ENCODE results near the gene PLEKHA6. TPM values are rescaled to one million over a fixed set of nuclear protein-coding genes. Genes with fewer than 3 reads are reported as not detected.

The PLEKHA6 gene
- total and polyA plus RNA-seq, 2 of the 8 experiments (the other 6 are each of a cell fraction or from before 2014, with no cell fraction given) = 4.8 to 20.2 TPM

GRCh38 chr1:204357551-204358490, 1.9 kb downstream of the PLEKHA6 start (continued):
- TF ChIP-seq, protein P1, sequence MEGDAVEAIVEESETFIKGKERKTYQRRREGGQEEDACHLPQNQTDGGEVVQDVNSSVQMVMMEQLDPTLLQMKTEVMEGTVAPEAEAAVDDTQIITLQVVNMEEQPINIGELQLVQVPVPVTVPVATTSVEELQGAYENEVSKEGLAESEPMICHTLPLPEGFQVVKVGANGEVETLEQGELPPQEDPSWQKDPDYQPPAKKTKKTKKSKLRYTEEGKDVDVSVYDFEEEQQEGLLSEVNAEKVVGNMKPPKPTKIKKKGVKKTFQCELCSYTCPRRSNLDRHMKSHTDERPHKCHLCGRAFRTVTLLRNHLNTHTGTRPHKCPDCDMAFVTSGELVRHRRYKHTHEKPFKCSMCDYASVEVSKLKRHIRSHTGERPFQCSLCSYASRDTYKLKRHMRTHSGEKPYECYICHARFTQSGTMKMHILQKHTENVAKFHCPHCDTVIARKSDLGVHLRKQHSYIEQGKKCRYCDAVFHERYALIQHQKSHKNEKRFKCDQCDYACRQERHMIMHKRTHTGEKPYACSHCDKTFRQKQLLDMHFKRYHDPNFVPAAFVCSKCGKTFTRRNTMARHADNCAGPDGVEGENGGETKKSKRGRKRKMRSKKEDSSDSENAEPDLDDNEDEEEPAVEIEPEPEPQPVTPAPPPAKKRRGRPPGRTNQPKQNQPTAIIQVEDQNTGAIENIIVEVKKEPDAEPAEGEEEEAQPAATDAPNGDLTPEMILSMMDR (IDR thresholded peaks at IDR 0.05; ENCODE audit: control extremely low read depth in 1 of 3, insufficient read depth in 1 of 3, low read depth in 1 of 3, low read length in 3 of 3) = peak; percentile 13 to 33 (median 25); a peak in 3 of 4 replicates
